Measurements from ENCODE around the gene MBTPS2. TPM values are rescaled to one million over a fixed set of nuclear protein-coding genes. Genes with fewer than 3 reads are reported as not detected.

Gene MBTPS2
- total and polyA plus RNA-seq, 9 of the 15 experiments (the other 6 are each of a cell fraction or from before 2014, with no cell fraction given): 2.3 to 18.7 (median 4.0) TPM

DNA sequence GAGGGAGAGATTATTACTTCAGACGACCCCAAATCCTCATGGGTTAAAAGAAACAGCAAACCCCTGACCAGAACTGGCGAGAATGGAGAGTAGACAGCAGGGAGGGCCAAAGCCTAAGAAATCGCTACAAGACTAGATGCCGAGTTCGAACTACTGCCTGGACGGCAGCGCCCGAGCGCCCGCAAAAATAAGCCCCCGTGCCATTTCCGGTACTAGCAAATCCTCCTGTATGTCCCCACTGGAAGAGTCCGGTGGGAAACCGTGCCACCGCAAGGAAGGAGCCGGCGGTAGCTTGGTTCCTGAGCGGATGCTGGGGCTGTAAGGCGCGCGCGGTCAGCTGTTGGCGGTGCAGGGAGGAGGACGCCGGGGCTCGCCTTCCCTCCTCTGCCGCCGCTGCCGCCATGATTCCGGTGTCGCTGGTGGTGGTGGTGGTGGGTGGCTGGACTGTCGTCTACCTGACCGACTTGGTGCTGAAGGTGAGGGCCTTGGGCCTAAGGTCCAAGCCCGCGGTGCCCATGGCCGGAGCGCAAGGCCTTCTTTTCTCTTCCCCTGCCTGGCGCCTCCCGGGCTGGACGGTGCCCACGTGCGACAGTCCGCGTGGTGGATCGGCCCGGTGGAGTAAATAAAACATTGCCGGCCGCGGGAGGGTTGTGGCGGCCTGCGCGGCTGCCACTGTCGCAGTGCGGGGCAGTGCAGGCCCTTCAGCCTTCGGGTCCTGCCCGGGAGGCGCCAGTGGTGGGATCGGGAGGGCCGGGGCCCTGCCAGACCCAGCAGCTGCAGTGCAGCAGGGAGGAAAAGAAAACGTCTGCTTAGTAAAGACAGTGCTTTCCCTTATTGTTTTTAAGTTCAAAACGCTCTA, at the start of gene MBTPS2 (continued):
- TF ChIP-seq, protein P1, sequence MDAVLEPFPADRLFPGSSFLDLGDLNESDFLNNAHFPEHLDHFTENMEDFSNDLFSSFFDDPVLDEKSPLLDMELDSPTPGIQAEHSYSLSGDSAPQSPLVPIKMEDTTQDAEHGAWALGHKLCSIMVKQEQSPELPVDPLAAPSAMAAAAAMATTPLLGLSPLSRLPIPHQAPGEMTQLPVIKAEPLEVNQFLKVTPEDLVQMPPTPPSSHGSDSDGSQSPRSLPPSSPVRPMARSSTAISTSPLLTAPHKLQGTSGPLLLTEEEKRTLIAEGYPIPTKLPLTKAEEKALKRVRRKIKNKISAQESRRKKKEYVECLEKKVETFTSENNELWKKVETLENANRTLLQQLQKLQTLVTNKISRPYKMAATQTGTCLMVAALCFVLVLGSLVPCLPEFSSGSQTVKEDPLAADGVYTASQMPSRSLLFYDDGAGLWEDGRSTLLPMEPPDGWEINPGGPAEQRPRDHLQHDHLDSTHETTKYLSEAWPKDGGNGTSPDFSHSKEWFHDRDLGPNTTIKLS (IDR thresholded peaks at IDR 0.05; ENCODE audit: borderline replicate concordance, low read depth): no peak
- TF ChIP-seq PPARD (CRISPR knock-in tag; IDR thresholded peaks at IDR 0.05): no peak
- TF ChIP-seq NFATC3 (IDR thresholded peaks at IDR 0.05): no peak
- no peak for TF ChIP-seq ZNF780A (CRISPR knock-in tag; IDR thresholded peaks at IDR 0.05)
- TF ChIP-seq, protein P2, sequence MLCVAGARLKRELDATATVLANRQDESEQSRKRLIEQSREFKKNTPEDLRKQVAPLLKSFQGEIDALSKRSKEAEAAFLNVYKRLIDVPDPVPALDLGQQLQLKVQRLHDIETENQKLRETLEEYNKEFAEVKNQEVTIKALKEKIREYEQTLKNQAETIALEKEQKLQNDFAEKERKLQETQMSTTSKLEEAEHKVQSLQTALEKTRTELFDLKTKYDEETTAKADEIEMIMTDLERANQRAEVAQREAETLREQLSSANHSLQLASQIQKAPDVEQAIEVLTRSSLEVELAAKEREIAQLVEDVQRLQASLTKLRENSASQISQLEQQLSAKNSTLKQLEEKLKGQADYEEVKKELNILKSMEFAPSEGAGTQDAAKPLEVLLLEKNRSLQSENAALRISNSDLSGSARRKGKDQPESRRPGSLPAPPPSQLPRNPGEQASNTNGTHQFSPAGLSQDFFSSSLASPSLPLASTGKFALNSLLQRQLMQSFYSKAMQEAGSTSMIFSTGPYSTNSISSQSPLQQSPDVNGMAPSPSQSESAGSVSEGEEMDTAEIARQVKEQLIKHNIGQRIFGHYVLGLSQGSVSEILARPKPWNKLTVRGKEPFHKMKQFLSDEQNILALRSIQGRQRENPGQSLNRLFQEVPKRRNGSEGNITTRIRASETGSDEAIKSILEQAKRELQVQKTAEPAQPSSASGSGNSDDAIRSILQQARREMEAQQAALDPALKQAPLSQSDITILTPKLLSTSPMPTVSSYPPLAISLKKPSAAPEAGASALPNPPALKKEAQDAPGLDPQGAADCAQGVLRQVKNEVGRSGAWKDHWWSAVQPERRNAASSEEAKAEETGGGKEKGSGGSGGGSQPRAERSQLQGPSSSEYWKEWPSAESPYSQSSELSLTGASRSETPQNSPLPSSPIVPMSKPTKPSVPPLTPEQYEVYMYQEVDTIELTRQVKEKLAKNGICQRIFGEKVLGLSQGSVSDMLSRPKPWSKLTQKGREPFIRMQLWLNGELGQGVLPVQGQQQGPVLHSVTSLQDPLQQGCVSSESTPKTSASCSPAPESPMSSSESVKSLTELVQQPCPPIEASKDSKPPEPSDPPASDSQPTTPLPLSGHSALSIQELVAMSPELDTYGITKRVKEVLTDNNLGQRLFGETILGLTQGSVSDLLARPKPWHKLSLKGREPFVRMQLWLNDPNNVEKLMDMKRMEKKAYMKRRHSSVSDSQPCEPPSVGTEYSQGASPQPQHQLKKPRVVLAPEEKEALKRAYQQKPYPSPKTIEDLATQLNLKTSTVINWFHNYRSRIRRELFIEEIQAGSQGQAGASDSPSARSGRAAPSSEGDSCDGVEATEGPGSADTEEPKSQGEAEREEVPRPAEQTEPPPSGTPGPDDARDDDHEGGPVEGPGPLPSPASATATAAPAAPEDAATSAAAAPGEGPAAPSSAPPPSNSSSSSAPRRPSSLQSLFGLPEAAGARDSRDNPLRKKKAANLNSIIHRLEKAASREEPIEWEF (CRISPR knock-in tag; IDR thresholded peaks at IDR 0.05): no peak
- TF ChIP-seq NBN (IDR thresholded peaks at IDR 0.05; ENCODE audit: low read depth): no peak
- TF ChIP-seq POLR2AphosphoS5 (IDR thresholded peaks at IDR 0.05; ENCODE audit: control insufficient read depth, insufficient read depth, low read depth, low read length): peak; percentile 84
- TF ChIP-seq, protein P3, sequence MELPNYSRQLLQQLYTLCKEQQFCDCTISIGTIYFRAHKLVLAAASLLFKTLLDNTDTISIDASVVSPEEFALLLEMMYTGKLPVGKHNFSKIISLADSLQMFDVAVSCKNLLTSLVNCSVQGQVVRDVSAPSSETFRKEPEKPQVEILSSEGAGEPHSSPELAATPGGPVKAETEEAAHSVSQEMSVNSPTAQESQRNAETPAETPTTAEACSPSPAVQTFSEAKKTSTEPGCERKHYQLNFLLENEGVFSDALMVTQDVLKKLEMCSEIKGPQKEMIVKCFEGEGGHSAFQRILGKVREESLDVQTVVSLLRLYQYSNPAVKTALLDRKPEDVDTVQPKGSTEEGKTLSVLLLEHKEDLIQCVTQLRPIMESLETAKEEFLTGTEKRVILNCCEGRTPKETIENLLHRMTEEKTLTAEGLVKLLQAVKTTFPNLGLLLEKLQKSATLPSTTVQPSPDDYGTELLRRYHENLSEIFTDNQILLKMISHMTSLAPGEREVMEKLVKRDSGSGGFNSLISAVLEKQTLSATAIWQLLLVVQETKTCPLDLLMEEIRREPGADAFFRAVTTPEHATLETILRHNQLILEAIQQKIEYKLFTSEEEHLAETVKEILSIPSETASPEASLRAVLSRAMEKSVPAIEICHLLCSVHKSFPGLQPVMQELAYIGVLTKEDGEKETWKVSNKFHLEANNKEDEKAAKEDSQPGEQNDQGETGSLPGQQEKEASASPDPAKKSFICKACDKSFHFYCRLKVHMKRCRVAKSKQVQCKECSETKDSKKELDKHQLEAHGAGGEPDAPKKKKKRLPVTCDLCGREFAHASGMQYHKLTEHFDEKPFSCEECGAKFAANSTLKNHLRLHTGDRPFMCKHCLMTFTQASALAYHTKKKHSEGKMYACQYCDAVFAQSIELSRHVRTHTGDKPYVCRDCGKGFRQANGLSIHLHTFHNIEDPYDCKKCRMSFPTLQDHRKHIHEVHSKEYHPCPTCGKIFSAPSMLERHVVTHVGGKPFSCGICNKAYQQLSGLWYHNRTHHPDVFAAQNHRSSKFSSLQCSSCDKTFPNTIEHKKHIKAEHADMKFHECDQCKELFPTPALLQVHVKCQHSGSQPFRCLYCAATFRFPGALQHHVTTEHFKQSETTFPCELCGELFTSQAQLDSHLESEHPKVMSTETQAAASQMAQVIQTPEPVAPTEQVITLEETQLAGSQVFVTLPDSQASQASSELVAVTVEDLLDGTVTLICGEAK (IDR thresholded peaks at IDR 0.05): peak; percentile 99
- TF ChIP-seq, protein P3 (CRISPR knock-in tag; IDR thresholded peaks at IDR 0.05): no peak
- no peak for TF ChIP-seq SETDB1 (IDR thresholded peaks at IDR 0.05; ENCODE audit: low read length)
- peak; percentile 100 for TF ChIP-seq ZFX (CRISPR knock-in tag; IDR thresholded peaks at IDR 0.05)

All from K562 (cell line).